Measurements from ENCODE around the gene ORM1.

ORM1 gene

GRCh38 chr9:114282926-114283325, 40.0 kb upstream of the ORM1 start:
- no peak overlapping the region for H3K4me3 ChIP-seq (ENCODE audit: low read depth, low read length)
- DNase-seq (ENCODE audit: low read depth): peak; percentile 59
- no peak for TF ChIP-seq CTCF (IDR thresholded peaks at IDR 0.05; ENCODE audit: low read depth, low read length, missing control alignments)
- in situ Hi-C loops (cut with HindIII; ENCODE audit: low sequenced_read_pairs): no loop called here

GRCh38 chr9:114283551-114284111, 39.3 kb upstream of the ORM1 start:
- H3K4me3 ChIP-seq (ENCODE audit: low read depth, low read length): no peak overlapping the region
- no peak for TF ChIP-seq CTCF (IDR thresholded peaks at IDR 0.05; ENCODE audit: low read depth, low read length, missing control alignments)
- DNase-seq (ENCODE audit: low read depth): no peak
- in situ Hi-C loops (cut with HindIII; ENCODE audit: low sequenced_read_pairs): no loop called here

- no peak for DNase-seq (ENCODE audit: low read depth)
- H3K4me3 ChIP-seq (ENCODE audit: low read depth, low read length): no peak overlapping the region
- no peak for TF ChIP-seq CTCF (IDR thresholded peaks at IDR 0.05; ENCODE audit: low read depth, low read length, missing control alignments)
- in situ Hi-C loops (cut with HindIII; ENCODE audit: low sequenced_read_pairs): no loop called here
Observed at GRCh38 chr9:114284316-114285060, 38.4 kb upstream of the ORM1 start.

- H3K4me3 ChIP-seq (ENCODE audit: low read depth, low read length): no peak overlapping the region
- in situ Hi-C loops (cut with HindIII; ENCODE audit: low sequenced_read_pairs): no loop called here
- peak; percentile 89 for DNase-seq (ENCODE audit: low read depth)
- TF ChIP-seq CTCF (IDR thresholded peaks at IDR 0.05; ENCODE audit: low read depth, low read length, missing control alignments): peak; percentile 26
Observed at GRCh38 chr9:114285166-114285867, 37.6 kb upstream of the ORM1 start.

- in situ Hi-C loops (cut with HindIII; ENCODE audit: low sequenced_read_pairs): no loop called here
- no peak for TF ChIP-seq CTCF (IDR thresholded peaks at IDR 0.05; ENCODE audit: low read depth, low read length, missing control alignments)
- H3K4me3 ChIP-seq (ENCODE audit: low read depth, low read length): no peak overlapping the region
- DNase-seq (ENCODE audit: low read depth): no peak
Observed at GRCh38 chr9:114286146-114286679, 36.7 kb upstream of the ORM1 start.

- no peak overlapping the region for H3K4me3 ChIP-seq (ENCODE audit: low read depth, low read length)
- no peak for TF ChIP-seq CTCF (IDR thresholded peaks at IDR 0.05; ENCODE audit: low read depth, low read length, missing control alignments)
- in situ Hi-C loops (cut with HindIII; ENCODE audit: low sequenced_read_pairs): no loop called here
- DNase-seq (ENCODE audit: low read depth): no peak
Observed at GRCh38 chr9:114287001-114287762, 35.7 kb upstream of the ORM1 start.

All from astrocyte of the cerebellum (primary cell).